ENCODE results near the gene SPATA33.

SPATA33 gene

DNA sequence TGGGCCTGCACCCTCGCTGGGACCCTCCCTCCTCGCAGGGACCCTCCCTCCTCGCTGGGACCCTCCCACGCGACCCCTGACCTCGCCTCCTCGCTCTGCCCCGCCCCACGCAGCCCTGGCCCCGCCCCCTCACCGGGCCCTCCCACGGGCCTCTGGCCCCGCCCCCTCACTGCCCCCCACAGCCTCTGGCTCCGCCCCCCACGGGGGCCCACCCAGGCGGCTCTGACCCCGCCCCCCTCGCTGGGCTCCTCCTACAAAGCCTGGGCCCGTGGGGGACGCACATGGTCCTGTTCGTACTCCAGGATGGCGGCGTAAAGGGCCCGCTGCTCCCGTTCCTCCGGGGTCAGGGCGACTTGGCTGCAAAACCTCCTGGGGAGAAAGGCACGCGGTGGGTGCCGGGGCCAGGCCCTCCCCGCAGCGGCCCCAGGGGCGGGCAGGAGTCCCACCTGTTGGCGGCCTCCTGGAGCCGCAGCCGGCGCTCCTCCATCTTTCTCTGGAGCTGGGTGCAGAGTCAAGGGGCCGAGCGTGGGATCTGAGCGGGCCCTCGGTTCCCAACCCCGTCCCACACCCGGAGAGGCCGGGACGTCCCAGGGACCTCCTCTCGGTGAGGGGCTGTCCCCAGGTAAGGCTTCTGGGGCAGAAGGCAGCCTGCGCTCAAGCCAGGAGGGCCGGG, 54.1 kb downstream of the SPATA33 start:
- no peaks in the 10 kb centered on the region for H3K9me3 ChIP-seq (ENCODE audit: insufficient read depth, low read length)
- H2AFZ ChIP-seq (ENCODE audit: low read depth, low read length) = no peak overlapping the region
- TF ChIP-seq, protein P1, sequence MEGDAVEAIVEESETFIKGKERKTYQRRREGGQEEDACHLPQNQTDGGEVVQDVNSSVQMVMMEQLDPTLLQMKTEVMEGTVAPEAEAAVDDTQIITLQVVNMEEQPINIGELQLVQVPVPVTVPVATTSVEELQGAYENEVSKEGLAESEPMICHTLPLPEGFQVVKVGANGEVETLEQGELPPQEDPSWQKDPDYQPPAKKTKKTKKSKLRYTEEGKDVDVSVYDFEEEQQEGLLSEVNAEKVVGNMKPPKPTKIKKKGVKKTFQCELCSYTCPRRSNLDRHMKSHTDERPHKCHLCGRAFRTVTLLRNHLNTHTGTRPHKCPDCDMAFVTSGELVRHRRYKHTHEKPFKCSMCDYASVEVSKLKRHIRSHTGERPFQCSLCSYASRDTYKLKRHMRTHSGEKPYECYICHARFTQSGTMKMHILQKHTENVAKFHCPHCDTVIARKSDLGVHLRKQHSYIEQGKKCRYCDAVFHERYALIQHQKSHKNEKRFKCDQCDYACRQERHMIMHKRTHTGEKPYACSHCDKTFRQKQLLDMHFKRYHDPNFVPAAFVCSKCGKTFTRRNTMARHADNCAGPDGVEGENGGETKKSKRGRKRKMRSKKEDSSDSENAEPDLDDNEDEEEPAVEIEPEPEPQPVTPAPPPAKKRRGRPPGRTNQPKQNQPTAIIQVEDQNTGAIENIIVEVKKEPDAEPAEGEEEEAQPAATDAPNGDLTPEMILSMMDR (IDR thresholded peaks at IDR 0.05; ENCODE audit: low read depth, low read length) = no peak
- no peak for TF ChIP-seq EZH2phosphoT487 (IDR thresholded peaks at IDR 0.05; ENCODE audit: low read depth)
- H3K27ac ChIP-seq (ENCODE audit: low read length) = peak overlapping the region; percentile 19; the same call in 1 of the 2 replicates
- peak overlapping the region; percentile 91 for H3K4me2 ChIP-seq (ENCODE audit: low read length)
- H3K4me3 ChIP-seq (ENCODE audit: low read length) = peak overlapping the region; percentile 88
- 0 out of 2 replicates have a peak, but pooled peaks cover 3% of the 10 kb centered on the region for H4K20me1 ChIP-seq (ENCODE audit: insufficient read depth, low read length)
- peak overlapping the region; percentile 80 for H3K9ac ChIP-seq (ENCODE audit: low read length)
- H3K4me1 ChIP-seq (ENCODE audit: low read length) = 0 out of 2 replicates have a peak, but pooled peaks cover 4% of the 10 kb centered on the region
- H3K27me3 ChIP-seq (ENCODE audit: low read depth, low read length) = no peaks in the 10 kb centered on the region
- peaks cover 20% of the 10 kb centered on the region for H3K79me2 ChIP-seq (ENCODE audit: low read length)
- peaks cover 10% of the 10 kb centered on the region for H3K36me3 ChIP-seq (replicated peaks; ENCODE audit: low read depth, low read length)

DNA sequence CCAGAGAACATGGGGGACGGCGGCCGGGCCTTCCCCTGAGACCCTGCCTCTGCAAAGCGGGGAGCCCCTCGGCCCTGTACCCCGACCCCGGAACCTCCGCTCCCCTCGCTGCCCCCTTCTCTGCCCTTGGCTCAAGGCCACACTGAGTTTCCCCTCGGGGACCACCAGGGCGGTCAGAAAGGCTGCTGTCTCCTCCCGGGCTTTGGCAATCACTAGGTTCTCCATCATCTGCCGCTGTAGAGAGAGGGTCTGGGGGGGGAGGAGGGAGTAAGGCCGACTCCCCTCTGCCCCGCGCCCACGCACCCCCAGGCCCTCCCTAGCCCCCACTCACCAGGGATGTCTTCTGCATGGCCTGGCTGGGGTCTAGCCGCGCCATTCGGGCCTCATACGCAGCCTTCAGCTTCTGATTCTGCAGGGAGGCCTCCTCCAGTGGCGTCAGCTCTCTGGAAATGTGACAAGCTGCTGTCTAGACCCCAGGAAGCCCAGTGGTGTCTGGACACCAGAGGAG, 54.7 kb downstream of the SPATA33 start:
- Histone ChIP-seq H3K4me2 (ENCODE audit: low read length) (peak overlapping the region; percentile 91), H3K9me3 (ENCODE audit: insufficient read depth, low read length) (no peaks in the 10 kb centered on the region), H3K79me2 (ENCODE audit: low read length) (peaks cover 20% of the 10 kb centered on the region), H3K4me3 (ENCODE audit: low read length) (peak overlapping the region; percentile 88), H3K27ac (ENCODE audit: low read length) (peak overlapping the region; percentile 19; the same call in 1 of the 2 replicates), H3K4me1 (ENCODE audit: low read length) (0 out of 2 replicates have a peak, but pooled peaks cover 4% of the 10 kb centered on the region), H3K27me3 (ENCODE audit: low read depth, low read length) (no peaks in the 10 kb centered on the region), H3K36me3 (replicated peaks; ENCODE audit: low read depth, low read length) (peaks cover 11% of the 10 kb centered on the region), H4K20me1 (ENCODE audit: insufficient read depth, low read length) (0 out of 2 replicates have a peak, but pooled peaks cover 3% of the 10 kb centered on the region), H2AFZ (ENCODE audit: low read depth, low read length) (no peak overlapping the region), H3K9ac (ENCODE audit: low read length) (peak overlapping the region; percentile 80)
- TF ChIP-seq, protein P1 (IDR thresholded peaks at IDR 0.05; ENCODE audit: low read depth, low read length) = no peak
- TF ChIP-seq EZH2phosphoT487 (IDR thresholded peaks at IDR 0.05; ENCODE audit: low read depth) = no peak

DNA sequence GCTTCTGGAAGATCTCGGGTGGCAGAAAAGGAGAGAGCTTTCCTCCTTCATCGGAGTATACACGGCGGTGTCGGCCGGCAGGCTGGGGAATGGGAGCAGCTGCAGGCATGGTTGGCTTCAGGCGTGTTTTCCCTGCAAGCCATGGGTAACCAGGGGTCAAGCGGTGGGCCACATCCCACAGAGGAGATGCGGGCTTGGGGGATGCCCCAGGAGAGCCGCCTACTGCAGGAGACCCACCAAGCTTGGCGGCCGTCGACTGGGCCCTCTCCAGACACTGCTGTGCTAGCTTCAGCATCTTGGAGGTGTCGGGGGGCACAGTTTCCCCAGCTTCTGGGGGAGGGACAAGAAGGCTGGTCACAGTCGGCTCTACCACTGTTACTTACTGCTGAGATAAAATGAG, 58.9 kb downstream of the SPATA33 start:
- H3K36me3 ChIP-seq (replicated peaks; ENCODE audit: low read depth, low read length) = peaks cover 13% of the 10 kb centered on the region
- H3K4me1 ChIP-seq (ENCODE audit: low read length) = peaks cover 8% of the 10 kb centered on the region; the same call in 1 of the 2 replicates
- peaks cover 20% of the 10 kb centered on the region for H3K79me2 ChIP-seq (ENCODE audit: low read length)
- no peak for TF ChIP-seq EZH2phosphoT487 (IDR thresholded peaks at IDR 0.05; ENCODE audit: low read depth)
- TF ChIP-seq, protein P1 (IDR thresholded peaks at IDR 0.05; ENCODE audit: low read depth, low read length) = no peak
- 0 out of 2 replicates have a peak, but pooled peaks cover 3% of the 10 kb centered on the region for H4K20me1 ChIP-seq (ENCODE audit: insufficient read depth, low read length)
- no peak overlapping the region for H3K4me3 ChIP-seq (ENCODE audit: low read length)
- H3K27me3 ChIP-seq (ENCODE audit: low read depth, low read length) = no peaks in the 10 kb centered on the region
- no peak overlapping the region for H2AFZ ChIP-seq (ENCODE audit: low read depth, low read length)
- H3K9ac ChIP-seq (ENCODE audit: low read length) = no peak overlapping the region
- no peaks in the 10 kb centered on the region for H3K9me3 ChIP-seq (ENCODE audit: insufficient read depth, low read length)
- no peak overlapping the region for H3K4me2 ChIP-seq (ENCODE audit: low read length)
- H3K27ac ChIP-seq (ENCODE audit: low read length) = no peak overlapping the region

DNA sequence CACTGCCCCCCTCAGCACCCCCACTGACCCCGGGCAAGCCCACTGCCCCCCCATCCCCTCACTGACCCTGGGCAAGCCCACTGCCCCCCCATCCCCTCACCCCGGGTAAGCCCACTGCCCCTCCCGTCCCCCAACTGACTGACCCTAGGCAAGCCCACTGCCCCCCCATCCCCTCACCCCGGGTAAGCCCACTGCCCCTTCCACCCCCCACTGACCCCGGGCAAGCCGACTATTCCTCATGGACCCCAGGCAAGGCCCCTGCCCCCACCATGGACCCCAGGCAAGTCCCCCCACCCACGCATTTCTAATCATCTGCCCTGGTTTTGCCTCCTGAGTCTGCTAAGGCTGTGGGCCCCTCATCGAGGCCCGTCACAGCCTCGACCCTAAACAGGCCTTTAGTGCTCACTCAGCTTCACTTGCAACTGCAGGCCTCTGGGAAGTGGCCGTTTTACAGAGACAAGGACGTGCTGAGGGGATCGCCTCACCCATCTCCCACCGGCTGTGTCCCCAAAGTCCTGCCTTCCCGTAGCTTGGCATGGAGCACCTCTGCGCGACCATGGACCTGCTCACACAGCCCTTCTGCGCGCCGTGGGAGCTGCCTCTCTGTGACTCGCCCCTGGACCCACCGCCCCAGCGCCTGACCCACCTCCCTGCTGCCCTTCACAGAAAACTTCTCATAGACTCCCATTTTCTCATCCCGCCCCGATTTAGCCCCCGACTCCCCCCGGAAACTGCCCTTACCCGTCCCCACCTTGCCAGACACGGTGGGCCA, 59.5 kb downstream of the SPATA33 start:
- H2AFZ ChIP-seq (ENCODE audit: low read depth, low read length) = no peak overlapping the region
- TF ChIP-seq, protein P1 (IDR thresholded peaks at IDR 0.05; ENCODE audit: low read depth, low read length) = no peak
- TF ChIP-seq EZH2phosphoT487 (IDR thresholded peaks at IDR 0.05; ENCODE audit: low read depth) = no peak
- no peaks in the 10 kb centered on the region for H3K9me3 ChIP-seq (ENCODE audit: insufficient read depth, low read length)
- no peak overlapping the region for H3K27ac ChIP-seq (ENCODE audit: low read length)
- no peaks in the 10 kb centered on the region for H3K27me3 ChIP-seq (ENCODE audit: low read depth, low read length)
- H3K79me2 ChIP-seq (ENCODE audit: low read length) = peaks cover 19% of the 10 kb centered on the region
- H3K9ac ChIP-seq (ENCODE audit: low read length) = no peak overlapping the region
- no peak overlapping the region for H3K4me2 ChIP-seq (ENCODE audit: low read length)
- peaks cover 8% of the 10 kb centered on the region; the same call in 1 of the 2 replicates for H3K4me1 ChIP-seq (ENCODE audit: low read length)
- peaks cover 3% of the 10 kb centered on the region; the same call in 1 of the 2 replicates for H4K20me1 ChIP-seq (ENCODE audit: insufficient read depth, low read length)
- H3K4me3 ChIP-seq (ENCODE audit: low read length) = no peak overlapping the region
- H3K36me3 ChIP-seq (replicated peaks; ENCODE audit: low read depth, low read length) = peaks cover 13% of the 10 kb centered on the region

Measured in OCI-LY3 (cell line).